Breast epithelium (tissue), 4 donors: ENCODE data around the gene TSSC4. TPM values are rescaled to one million over a fixed set of nuclear protein-coding genes. Genes with fewer than 3 reads are reported as not detected.

ENCODE experiments used
- DNase-seq, 2 donors: peaks; one replicate each; pipeline ENCODE4 v3.0.0-alpha.2; 2019; ENCODE audit warnings: low spot score in 2 of 2
- H3K27ac ChIP-seq, 2 donors: fragments of 200-600 bp; sonication (generic) in 1 of 2; one replicate each; pipeline ENCODE4 v1.5.1; 2016 to 2019; ENCODE audit warnings: mild to moderate bottlenecking in 1 of 2
- H3K27me3 ChIP-seq, 2 donors: fragments of 200-600 bp; sonication (generic) in 1 of 2; one replicate each; pipeline versions ENCODE4 v1.5.1 to v1.6.0; 2017 to 2019; ENCODE audit warnings: control low read depth in 1 of 2, mild to moderate bottlenecking in 1 of 2
- H3K36me3 ChIP-seq: fragments of 200-600 bp; one replicate; pipeline ENCODE4 v1.5.1; 2019
- H3K4me1 ChIP-seq, 2 donors: fragments of 200-600 bp; sonication (generic); one replicate each; pipeline ENCODE4 v1.5.1; 2016 to 2019; ENCODE audit warnings: control low read depth in 1 of 2
- H3K4me3 ChIP-seq, 3 donors: fragments of 200-600 bp; sonication (generic); 1 replicate in 2 of 3; 2 replicates in 1 of 3; pipeline ENCODE4 v1.5.1; 2016 to 2019; ENCODE audit warnings: mild to moderate bottlenecking in 3 of 3, moderate library complexity in 2 of 3
- H3K9me3 ChIP-seq, 2 donors: fragments of 200-600 bp; sonication (generic) in 1 of 2; one replicate each; pipeline ENCODE4 v1.5.1; 2016 to 2019; ENCODE audit warnings: control low read depth in 1 of 2
- POLR2A ChIP-seq: fragments of 450-650 bp; IDR thresholded peaks from one replicate; pipeline ENCODE4 v1.6.1; 2016; ENCODE audit warnings: antibody characterized with exemption, mild to moderate bottlenecking, moderate library complexity
- POLR2AphosphoS5 ChIP-seq, 3 donors: sonication (generic); formaldehyde crosslinking; IDR thresholded peaks; one replicate each; pipeline ENCODE4 v1.6.1; 2017; ENCODE audit warnings: antibody characterized with exemption in 3 of 3
- intact Hi-C: fragments of 100-400 bp; cut with DNase I; formaldehyde crosslinking; loops from one replicate; pipeline ENCODE4 v1.15.1; 2023; ENCODE audit warnings: low total_unique reads
- total RNA-seq, 3 donors: library from RNA; depleted of rRNA; stranded (reverse); fragments of >200 nt; gene quantifications; one replicate each; pipeline ENCODE4 v1.1.0, GENCODE V29; 2016
- TF ChIP-seq, protein P1 (sequence below), 3 donors: fragments of 450-650 bp; IDR thresholded peaks; one replicate each; pipeline ENCODE4 v1.5.1; 2016 to 2017; ENCODE audit warnings: antibody characterized with exemption in 3 of 3, mild to moderate bottlenecking in 3 of 3, moderate library complexity in 3 of 3

The TSSC4 gene
- total RNA-seq, 3 donors from 2014 or later: 36.8 to 44.9 (median 37.2) TPM

DNA sequence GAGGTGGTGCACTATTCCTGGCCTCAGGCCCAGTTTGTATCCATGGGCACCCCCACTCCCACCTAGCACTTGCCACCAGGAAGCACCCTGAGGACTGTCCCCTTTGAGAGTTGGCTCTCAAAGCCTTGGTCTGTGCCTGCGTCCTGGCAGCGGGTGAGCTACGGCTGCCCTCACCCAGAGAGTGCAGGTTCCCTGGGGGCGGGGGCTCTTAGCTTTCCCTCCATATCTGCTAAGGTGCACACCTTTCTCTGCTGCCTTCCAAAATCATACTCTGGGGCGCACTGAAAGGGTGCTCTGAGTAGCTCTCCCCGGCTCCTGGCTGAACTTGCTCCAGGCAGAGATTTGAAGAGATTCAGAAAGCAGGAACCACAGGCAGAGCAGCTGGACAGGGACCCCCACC lies 51.4 kb downstream of the TSSC4 start:
- no peaks in the 10 kb centered on the region for H3K27me3 ChIP-seq

DNA sequence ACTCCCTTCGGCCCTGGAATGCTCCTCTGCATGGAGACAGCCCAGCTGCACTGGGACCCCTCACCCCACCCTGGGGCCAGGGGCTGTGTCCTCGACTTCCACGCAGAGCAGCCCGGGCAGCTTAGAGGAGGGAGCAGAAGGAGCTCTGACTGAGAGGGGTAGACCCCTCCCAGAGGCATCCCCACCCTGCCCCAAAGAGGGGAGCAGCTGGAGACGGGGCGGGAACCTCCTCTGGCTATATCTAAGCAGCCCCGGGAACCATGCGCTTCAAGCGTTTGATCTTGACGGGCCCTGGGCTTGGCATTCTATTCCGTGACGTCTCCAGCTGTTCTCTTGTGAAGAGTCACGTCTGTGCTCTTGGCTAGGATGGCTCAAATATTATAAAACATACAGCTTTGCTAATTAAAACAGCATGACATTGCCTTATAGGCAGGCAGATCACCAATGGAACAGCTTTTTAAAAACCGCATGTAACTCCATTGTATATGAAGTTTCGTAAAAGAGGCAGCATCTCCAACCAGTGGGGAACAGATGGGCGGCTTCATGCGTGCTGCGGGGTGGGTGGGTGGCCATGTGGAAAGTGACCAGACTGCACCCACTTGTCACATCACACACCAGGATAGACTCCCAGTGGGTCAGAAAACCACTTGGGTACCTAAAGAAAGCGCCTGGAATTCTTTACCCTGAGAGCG lies 51.9 kb downstream of the TSSC4 start:
- Histone ChIP-seq H3K36me3 (no peaks in the 10 kb centered on the region), H3K27me3 (no peaks in the 10 kb centered on the region), H3K4me3 (no peak overlapping the region), H3K27ac (no peak overlapping the region), H3K9me3 (no peaks in the 10 kb centered on the region), H3K4me1 (no peaks in the 10 kb centered on the region)
- intact Hi-C loops: no loop called here
- TF ChIP-seq POLR2A: no peak
- TF ChIP-seq, protein P1, sequence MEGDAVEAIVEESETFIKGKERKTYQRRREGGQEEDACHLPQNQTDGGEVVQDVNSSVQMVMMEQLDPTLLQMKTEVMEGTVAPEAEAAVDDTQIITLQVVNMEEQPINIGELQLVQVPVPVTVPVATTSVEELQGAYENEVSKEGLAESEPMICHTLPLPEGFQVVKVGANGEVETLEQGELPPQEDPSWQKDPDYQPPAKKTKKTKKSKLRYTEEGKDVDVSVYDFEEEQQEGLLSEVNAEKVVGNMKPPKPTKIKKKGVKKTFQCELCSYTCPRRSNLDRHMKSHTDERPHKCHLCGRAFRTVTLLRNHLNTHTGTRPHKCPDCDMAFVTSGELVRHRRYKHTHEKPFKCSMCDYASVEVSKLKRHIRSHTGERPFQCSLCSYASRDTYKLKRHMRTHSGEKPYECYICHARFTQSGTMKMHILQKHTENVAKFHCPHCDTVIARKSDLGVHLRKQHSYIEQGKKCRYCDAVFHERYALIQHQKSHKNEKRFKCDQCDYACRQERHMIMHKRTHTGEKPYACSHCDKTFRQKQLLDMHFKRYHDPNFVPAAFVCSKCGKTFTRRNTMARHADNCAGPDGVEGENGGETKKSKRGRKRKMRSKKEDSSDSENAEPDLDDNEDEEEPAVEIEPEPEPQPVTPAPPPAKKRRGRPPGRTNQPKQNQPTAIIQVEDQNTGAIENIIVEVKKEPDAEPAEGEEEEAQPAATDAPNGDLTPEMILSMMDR (IDR thresholded peaks at IDR 0.05): no peak
- TF ChIP-seq POLR2AphosphoS5 (IDR thresholded peaks at IDR 0.05): no peak
- no peak for DNase-seq

More for the DNA sequence above, 51.4 kb downstream of the TSSC4 start:
- no peak overlapping the region for H3K4me3 ChIP-seq
- TF ChIP-seq POLR2AphosphoS5 (IDR thresholded peaks at IDR 0.05) (no peak), POLR2A (no peak)
- TF ChIP-seq, protein P1 (IDR thresholded peaks at IDR 0.05): no peak
- H3K27ac ChIP-seq: no peak overlapping the region
- H3K9me3 ChIP-seq: no peaks in the 10 kb centered on the region
- no peaks in the 10 kb centered on the region for H3K36me3 ChIP-seq
- intact Hi-C loops: no loop called here
- no peak for DNase-seq
- no peaks in the 10 kb centered on the region for H3K4me1 ChIP-seq

DNA sequence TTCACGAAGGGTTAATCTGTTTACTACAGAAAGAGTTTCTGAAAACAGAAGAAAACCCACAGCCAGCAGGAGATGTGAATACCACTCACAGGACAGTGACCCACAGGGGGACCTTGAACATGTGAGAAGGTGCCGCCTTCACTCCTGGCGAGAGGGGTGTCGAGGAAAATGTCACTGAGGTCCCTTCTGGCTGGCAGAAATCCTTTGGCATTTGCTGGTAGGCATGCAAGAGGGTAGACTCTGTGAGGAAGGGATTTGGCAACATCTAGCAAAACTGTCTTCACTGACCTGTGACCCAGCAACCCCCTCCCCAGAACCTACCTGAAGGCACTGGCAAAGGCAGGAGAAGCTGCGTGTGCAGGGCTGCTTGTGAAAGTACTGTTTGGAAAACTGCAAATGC lies 52.9 kb downstream of the TSSC4 start:
- intact Hi-C loops: no loop called here
- Histone ChIP-seq H3K27ac (no peak overlapping the region), H3K27me3 (no peaks in the 10 kb centered on the region), H3K4me1 (no peaks in the 10 kb centered on the region), H3K4me3 (no peak overlapping the region), H3K9me3 (no peaks in the 10 kb centered on the region), H3K36me3 (no peaks in the 10 kb centered on the region)
- no peak for DNase-seq
- TF ChIP-seq, protein P1 (IDR thresholded peaks at IDR 0.05): no peak

Other genes starting within 250 kb of the TSSC4 start
- gene INS, start 239.5 kb upstream of the TSSC4 start, total RNA-seq: not detected
- not detected for gene TH, start 228.9 kb upstream of the TSSC4 start, total RNA-seq
- gene ASCL2, start 130.2 kb upstream of the TSSC4 start, total RNA-seq: 1 to 10 TPM in 2 of 3 donors, under 1 TPM in 1; 0.96 to 4.8 (median 3.3) TPM
- gene C11orf21, start 98.8 kb upstream of the TSSC4 start, total RNA-seq: 1 to 10 TPM in 1 of 3 donors, under 1 TPM in 2; 0.33 to 1.0 (median 0.96) TPM
- gene TSPAN32, start 98.7 kb upstream of the TSSC4 start, total RNA-seq: 1 to 10 TPM in 2 of 3 donors, under 1 TPM in 1; 0.33 to 2.4 (median 1.0) TPM
- 100 to 1,000 TPM; 311 to 770 (median 330) TPM for gene CD81, start 23.4 kb upstream of the TSSC4 start, total RNA-seq
- gene TRPM5, start 43.8 kb downstream of the TSSC4 start, total RNA-seq: not detected
- 1 to 10 TPM; 3.6 to 6.2 (median 5.1) TPM for gene KCNQ1, start 44.3 kb downstream of the TSSC4 start, total RNA-seq